GM06990 (cell line): Measurements from ENCODE around the gene ZC3H18.
A peak's percentile ranks its signal among the peaks of the same experiment; 100 is the strongest.

Source experiments
- DNase-seq: peaks from one replicate; pipeline ENCODE4 v3.0.0-alpha.2; 2011; ENCODE audit not compliant: insufficient read length; ENCODE audit errors: extremely low read depth
- H3K27me3 ChIP-seq: replicated peaks from 2 replicates; pipeline ENCODE4 v1.6.0; 2011; ENCODE audit warnings: low read length; ENCODE audit not compliant: control insufficient read depth, insufficient read depth
- H3K36me3 ChIP-seq: 2 replicates; pipeline ENCODE4 v1.5.1; 2011; ENCODE audit warnings: low read length; ENCODE audit not compliant: control insufficient read depth, insufficient read depth
- H3K4me3 ChIP-seq: replicated peaks from 2 replicates; pipeline ENCODE4 v1.5.1; 2011; ENCODE audit warnings: low read depth, mild to moderate bottlenecking, control low read depth, low read length
- CTCF ChIP-seq: IDR thresholded peaks from 2 replicates; pipeline ENCODE4 v1.5.1; 2011; ENCODE audit warnings: low read length, control low read depth, mild to moderate bottlenecking, inconsistent platforms; ENCODE audit not compliant: insufficient read depth, poor library complexity, severe bottlenecking

Gene ZC3H18

GRCh38 chr16:88624977-88625576 lies 54.9 kb downstream of the ZC3H18 start:
- Histone ChIP-seq H3K4me3 (no peak overlapping the region), H3K36me3 (peaks cover 43% of the 10 kb centered on the region), H3K27me3 (no peaks in the 10 kb centered on the region)
- DNase-seq: no peak
- no peak for TF ChIP-seq CTCF

- no peak for TF ChIP-seq CTCF
- Histone ChIP-seq H3K4me3 (no peak overlapping the region), H3K36me3 (peaks cover 49% of the 10 kb centered on the region)
Measured at GRCh38 chr16:88626646-88627045, 56.4 kb downstream of the ZC3H18 start.

GRCh38 chr16:88627531-88628411 lies 57.6 kb downstream of the ZC3H18 start:
- Histone ChIP-seq H3K27me3 (no peaks in the 10 kb centered on the region), H3K36me3 (peaks cover 40% of the 10 kb centered on the region), H3K4me3 (no peak overlapping the region)
- DNase-seq: no peak
- TF ChIP-seq CTCF: no peak

More at GRCh38 chr16:88626646-88627045, 56.4 kb downstream of the ZC3H18 start:
- H3K27me3 ChIP-seq: no peaks in the 10 kb centered on the region
- DNase-seq: no peak

GRCh38 chr16:88628512-88628974 lies 58.3 kb downstream of the ZC3H18 start:
- Histone ChIP-seq H3K36me3 (peaks cover 35% of the 10 kb centered on the region), H3K27me3 (no peaks in the 10 kb centered on the region), H3K4me3 (no peak overlapping the region)
- DNase-seq: no peak
- peak; percentile 39 for TF ChIP-seq CTCF

- TF ChIP-seq CTCF: no peak
- DNase-seq: no peak
- peaks cover 27% of the 10 kb centered on the region for H3K36me3 ChIP-seq
- no peak overlapping the region for H3K4me3 ChIP-seq
- H3K27me3 ChIP-seq: no peaks in the 10 kb centered on the region
Measured at GRCh38 chr16:88629835-88630234, 59.6 kb downstream of the ZC3H18 start.
